ENCODE results near the gene SLC45A2.

Gene SLC45A2

GRCh38 chr5:34008802-34009201 lies 24.3 kb upstream of the SLC45A2 start:
- in situ Hi-C loops (cut with MboI; ENCODE audit: low pct_unique_long_range_greater_than_20kb, low sequenced_read_pairs): no loop called here

GRCh38 chr5:34007621-34008600 lies 23.4 kb upstream of the SLC45A2 start, which contains the start of gene AMACR:
Gene AMACR (minus strand): TSS chr5:34008050. CDS start chr5:34008019, 31 bp downstream.
- in situ Hi-C loops (cut with MboI; ENCODE audit: low pct_unique_long_range_greater_than_20kb, low sequenced_read_pairs): no loop called here
- peak; percentile 97 for DNase-seq

More at GRCh38 chr5:34008802-34009201, 24.3 kb upstream of the SLC45A2 start:
- DNase-seq: peak; percentile 39

- DNase-seq: no peak
- in situ Hi-C loops (cut with MboI; ENCODE audit: low pct_unique_long_range_greater_than_20kb, low sequenced_read_pairs): no loop called here
Observed at GRCh38 chr5:34007201-34007620, 22.7 kb upstream of the SLC45A2 start.

GRCh38 chr5:34005681-34006080 lies 21.2 kb upstream of the SLC45A2 start:
- in situ Hi-C loops (cut with MboI; ENCODE audit: low pct_unique_long_range_greater_than_20kb, low sequenced_read_pairs): no loop called here

GRCh38 chr5:34005211-34005610 lies 20.7 kb upstream of the SLC45A2 start:
- in situ Hi-C loops (cut with MboI; ENCODE audit: low pct_unique_long_range_greater_than_20kb, low sequenced_read_pairs): no loop called here
- no peak for DNase-seq

More at GRCh38 chr5:34005681-34006080, 21.2 kb upstream of the SLC45A2 start:
- no peak for DNase-seq

- DNase-seq: no peak
- in situ Hi-C loops (cut with MboI; ENCODE audit: low pct_unique_long_range_greater_than_20kb, low sequenced_read_pairs): no loop called here
Observed at GRCh38 chr5:34003941-34004340, 19.4 kb upstream of the SLC45A2 start.

- in situ Hi-C loops (cut with MboI; ENCODE audit: low pct_unique_long_range_greater_than_20kb, low sequenced_read_pairs): no loop called here
- no peak for DNase-seq
Observed at GRCh38 chr5:34002629-34003328, 18.3 kb upstream of the SLC45A2 start.

- DNase-seq: no peak
- in situ Hi-C loops (cut with MboI; ENCODE audit: low pct_unique_long_range_greater_than_20kb, low sequenced_read_pairs): no loop called here
Observed at GRCh38 chr5:34001241-34001841, 16.8 kb upstream of the SLC45A2 start.

- in situ Hi-C loops (cut with MboI; ENCODE audit: low pct_unique_long_range_greater_than_20kb, low sequenced_read_pairs): no loop called here
- no peak for DNase-seq
Observed at GRCh38 chr5:33999978-34000377, 15.5 kb upstream of the SLC45A2 start.

- in situ Hi-C loops (cut with MboI; ENCODE audit: low pct_unique_long_range_greater_than_20kb, low sequenced_read_pairs): no loop called here
- DNase-seq: peak; percentile 86
Observed at GRCh38 chr5:33997331-33997983, 13.0 kb upstream of the SLC45A2 start.

- peak; percentile 16 for DNase-seq
- in situ Hi-C loops (cut with MboI; ENCODE audit: low pct_unique_long_range_greater_than_20kb, low sequenced_read_pairs): no loop called here
Observed at GRCh38 chr5:33995865-33996264, 11.4 kb upstream of the SLC45A2 start.

GRCh38 chr5:33994845-33995244 lies 10.4 kb upstream of the SLC45A2 start:
- in situ Hi-C loops (cut with MboI; ENCODE audit: low pct_unique_long_range_greater_than_20kb, low sequenced_read_pairs): no loop called here

GRCh38 chr5:33992864-33993263 lies 8.4 kb upstream of the SLC45A2 start:
- no peak for DNase-seq
- in situ Hi-C loops (cut with MboI; ENCODE audit: low pct_unique_long_range_greater_than_20kb, low sequenced_read_pairs): no loop called here

More at GRCh38 chr5:33994845-33995244, 10.4 kb upstream of the SLC45A2 start:
- no peak for DNase-seq

- no peak for DNase-seq
- in situ Hi-C loops (cut with MboI; ENCODE audit: low pct_unique_long_range_greater_than_20kb, low sequenced_read_pairs): no loop called here
Observed at GRCh38 chr5:33985447-33985846, 954 bp upstream of the SLC45A2 start.

- in situ Hi-C loops (cut with MboI; ENCODE audit: low pct_unique_long_range_greater_than_20kb, low sequenced_read_pairs): no loop called here
- DNase-seq: no peak
Observed at GRCh38 chr5:33984178-33984577, 315 bp downstream of the SLC45A2 start.

- DNase-seq: no peak
- in situ Hi-C loops (cut with MboI; ENCODE audit: low pct_unique_long_range_greater_than_20kb, low sequenced_read_pairs): no loop called here
Observed at GRCh38 chr5:33981408-33982162, 2.9 kb downstream of the SLC45A2 start.

GRCh38 chr5:33980030-33980429 lies 4.5 kb downstream of the SLC45A2 start:
- no peak for DNase-seq
- in situ Hi-C loops (cut with MboI; ENCODE audit: low pct_unique_long_range_greater_than_20kb, low sequenced_read_pairs): no loop called here

- in situ Hi-C loops (cut with MboI; ENCODE audit: low pct_unique_long_range_greater_than_20kb, low sequenced_read_pairs): no loop called here
- DNase-seq: no peak
Observed at GRCh38 chr5:33978306-33978705, 6.2 kb downstream of the SLC45A2 start.

All from KBM-7 (cell line).